ENCODE results near the gene TTC23. TPM values are rescaled to one million over a fixed set of nuclear protein-coding genes. Genes with fewer than 3 reads are reported as not detected.
A peak's percentile ranks its signal among the peaks of the same experiment; 100 is the strongest.

TTC23 gene
- total RNA-seq, 2 experiments from 2014 or later: 0.19 to 0.81 TPM

- H3K4me1 Mint-ChIP-seq (ENCODE audit: low read depth): no peaks in the 10 kb centered on the region
- no peak for TF ChIP-seq CTCF (IDR thresholded peaks at IDR 0.05)
- no peak for ATAC-seq (ENCODE audit: poor library complexity)
- intact Hi-C loops (cut with DNase I, micrococcal nuclease): no loop called here
- POLR2A ChIA-PET: no interaction called here
- H3K36me3 Mint-ChIP-seq (ENCODE audit: low read depth): no peaks in the 10 kb centered on the region
- peaks cover 0 to under 1% of the 10 kb centered on the region in 2 experiments for H3K27me3 ChIP-seq (ENCODE audit: control insufficient read depth in 1 of 2, insufficient read depth in 2 of 2, low read length in 2 of 2)
- no peak for DNase-seq
- no peaks in the 10 kb centered on the region for H3K36me3 ChIP-seq (ENCODE audit: insufficient read depth, low read length)
- CTCF ChIA-PET: no interaction called here
- H3K4me1 ChIP-seq (ENCODE audit: insufficient read depth, low read length): no peaks in the 10 kb centered on the region
- H3K27ac ChIP-seq (ENCODE audit: low read depth in 1 of 2, low read length in 2 of 2): no peak overlapping the region
- no peaks in the 10 kb centered on the region for H3K9me3 Mint-ChIP-seq
- H3K4me3 Mint-ChIP-seq: no peak overlapping the region
- H3K27me3 Mint-ChIP-seq: peaks cover 12% of the 10 kb centered on the region
- no peak overlapping the region for H3K27ac Mint-ChIP-seq
- no peak overlapping the region for H3K4me3 ChIP-seq (ENCODE audit: low read length)
- no peaks in the 10 kb centered on the region for H3K9me3 ChIP-seq (ENCODE audit: control insufficient read depth in 1 of 2, insufficient read depth in 1 of 2, low read length in 2 of 2)
These were observed 156.7 kb downstream of the TTC23 start for GRCh38 chr15:99092554-99093172.

GRCh38 chr15:99090938-99091337, 158.4 kb downstream of the TTC23 start:
- Mint-ChIP-seq H3K36me3 (ENCODE audit: low read depth) (no peaks in the 10 kb centered on the region), H3K27me3 (peaks cover 4% of the 10 kb centered on the region), H3K4me3 (no peak overlapping the region), H3K27ac (no peak overlapping the region), H3K4me1 (ENCODE audit: low read depth) (no peaks in the 10 kb centered on the region), H3K9me3 (no peaks in the 10 kb centered on the region)
- ChIA-PET CTCF (interaction anchor here (0.7 kb wide), 1 partner anchor 83 kb away, joined by 3 read pairs; no protein-coding TSS in a partner anchor), POLR2A (no interaction called here)
- intact Hi-C loops (cut with DNase I, micrococcal nuclease): no loop called here
- H3K4me3 ChIP-seq (ENCODE audit: low read length): no peak overlapping the region
- H3K27ac ChIP-seq (ENCODE audit: low read depth in 1 of 2, low read length in 2 of 2): no peak overlapping the region
- no peak for TF ChIP-seq CTCF (IDR thresholded peaks at IDR 0.05)
- no peaks in the 10 kb centered on the region for H3K36me3 ChIP-seq (ENCODE audit: insufficient read depth, low read length)
- DNase-seq (no peak), ATAC-seq (ENCODE audit: poor library complexity) (no peak)
- no peaks in the 10 kb centered on the region for H3K27me3 ChIP-seq (ENCODE audit: control insufficient read depth in 1 of 2, insufficient read depth in 2 of 2, low read length in 2 of 2)
- H3K9me3 ChIP-seq (ENCODE audit: control insufficient read depth in 1 of 2, insufficient read depth in 1 of 2, low read length in 2 of 2): no peaks in the 10 kb centered on the region
- no peaks in the 10 kb centered on the region for H3K4me1 ChIP-seq (ENCODE audit: insufficient read depth, low read length)

- Mint-ChIP-seq H3K9me3 (no peaks in the 10 kb centered on the region), H3K36me3 (ENCODE audit: low read depth) (no peaks in the 10 kb centered on the region), H3K4me1 (ENCODE audit: low read depth) (no peaks in the 10 kb centered on the region), H3K4me3 (no peak overlapping the region), H3K27me3 (no peaks in the 10 kb centered on the region), H3K27ac (no peak overlapping the region)
- Histone ChIP-seq H3K9me3 (ENCODE audit: control insufficient read depth in 1 of 2, insufficient read depth in 1 of 2, low read length in 2 of 2) (no peaks in the 10 kb centered on the region), H3K27me3 (ENCODE audit: control insufficient read depth in 1 of 2, insufficient read depth in 2 of 2, low read length in 2 of 2) (no peaks in the 10 kb centered on the region), H3K4me3 (ENCODE audit: low read length) (no peak overlapping the region), H3K4me1 (ENCODE audit: insufficient read depth, low read length) (no peaks in the 10 kb centered on the region), H3K36me3 (ENCODE audit: insufficient read depth, low read length) (no peaks in the 10 kb centered on the region), H3K27ac (ENCODE audit: low read depth in 1 of 2, low read length in 2 of 2) (no peak overlapping the region)
- ChIA-PET CTCF (no interaction called here), POLR2A (no interaction called here)
- ATAC-seq (ENCODE audit: poor library complexity) (no peak), DNase-seq (peak in 1 of 14 experiments; percentile 11)
- no peak for TF ChIP-seq CTCF (IDR thresholded peaks at IDR 0.05)
- intact Hi-C loops (cut with DNase I, micrococcal nuclease): no loop called here
These were observed 159.2 kb downstream of the TTC23 start for GRCh38 chr15:99090011-99090699.
